Aorta (tissue), 5 donors: ENCODE measurements around the gene ZNF513. TPM values are rescaled to one million over a fixed set of nuclear protein-coding genes. Genes with fewer than 3 reads are reported as not detected.

Source experiments
- ATAC-seq: fragments of 200-7000 bp; cut with Tn5 transposase; one replicate; pipeline ENCODE4 v1.9.1; 2022; ENCODE audit warnings: moderate library complexity; ENCODE audit not compliant: low FRiP score
- DNase-seq, 2 donors: peaks; one replicate each; pipeline ENCODE4 v3.0.0-alpha.2; 2020
- H3K27ac ChIP-seq, 2 donors: one replicate each; pipeline ENCODE4 v1.5.1; 2013; ENCODE audit warnings: low read length in 2 of 2, mild to moderate bottlenecking in 2 of 2, moderate library complexity in 2 of 2, control low read depth in 1 of 2, inconsistent platforms in 1 of 2, low read depth in 1 of 2
- H3K27me3 ChIP-seq, 2 donors: one replicate each; pipeline ENCODE4 v1.6.1; 2013; ENCODE audit warnings: control low read depth in 1 of 2, low read length in 1 of 2, mild to moderate bottlenecking in 1 of 2, moderate library complexity in 1 of 2; ENCODE audit not compliant: insufficient read depth in 2 of 2, control insufficient read depth in 1 of 2
- H3K36me3 ChIP-seq, 2 donors: one replicate each; pipeline ENCODE4 v1.6.1; 2013; ENCODE audit warnings: control low read depth in 1 of 2, low read length in 1 of 2, mild to moderate bottlenecking in 1 of 2; ENCODE audit not compliant: insufficient read depth in 2 of 2, control insufficient read depth in 1 of 2
- H3K4me1 ChIP-seq, 2 donors: one replicate each; pipeline ENCODE4 v1.6.1; 2013; ENCODE audit warnings: low read length in 2 of 2, control low read depth in 1 of 2, mild to moderate bottlenecking in 1 of 2, moderate library complexity in 1 of 2; ENCODE audit not compliant: insufficient read depth in 2 of 2, control insufficient read depth in 1 of 2
- H3K4me3 ChIP-seq, 2 donors: one replicate each; pipeline ENCODE4 v1.5.1; 2013; ENCODE audit warnings: low read length in 2 of 2, control low read depth in 1 of 2, mild to moderate bottlenecking in 1 of 2
- H3K9me3 ChIP-seq: one replicate; pipeline ENCODE4 v1.6.1; 2013; ENCODE audit warnings: mild to moderate bottlenecking, low read length; ENCODE audit not compliant: control insufficient read depth
- WGBS, 2 donors: extraction: QIAGEN DNeasy Blood & Tissue Kit; methylation state at CpG; one replicate each; pipeline ENCODE4 v1.1.7; 2013; 5-methylcytosine and 5-hydroxymethylcytosine counted together
- intact Hi-C, 2 donors: fragments of 100-400 bp; cut with DNase I; formaldehyde crosslinking; loops; one replicate each; pipeline versions ENCODE4 v1.14.2 to v1.15.0; 2022
- polyA plus RNA-seq, 2 donors: library from polyadenylated mRNA; stranded (reverse); fragments of 200-250 nt; gene quantifications; one replicate each; pipeline ENCODE4 v1.2.3, GENCODE V29; 2013
- total RNA-seq, 2 donors: library from RNA; stranded (reverse); fragmentation: NEBNext Ultra II Directional; extraction: Animal tissue kit (Norgen Biotek cat#: 25700); gene quantifications; one replicate each; pipeline ENCODE4 v1.2.1, GENCODE V29; 2021
- donor health status: healthy with polysubstance abuse.
- donor health status: Bipolar disorder and iron deficiency.
- donor health status: DM: no; HTN: no; CAD: no.
- donor health status: DM: no; HTN: no; CAD: no.
- donor health status: DM: yes; HTN: yes; CAD: no.

ZNF513 gene
- total and polyA plus RNA-seq, 4 donors = 5.5 to 32.7 (median 17.0) TPM

DNA sequence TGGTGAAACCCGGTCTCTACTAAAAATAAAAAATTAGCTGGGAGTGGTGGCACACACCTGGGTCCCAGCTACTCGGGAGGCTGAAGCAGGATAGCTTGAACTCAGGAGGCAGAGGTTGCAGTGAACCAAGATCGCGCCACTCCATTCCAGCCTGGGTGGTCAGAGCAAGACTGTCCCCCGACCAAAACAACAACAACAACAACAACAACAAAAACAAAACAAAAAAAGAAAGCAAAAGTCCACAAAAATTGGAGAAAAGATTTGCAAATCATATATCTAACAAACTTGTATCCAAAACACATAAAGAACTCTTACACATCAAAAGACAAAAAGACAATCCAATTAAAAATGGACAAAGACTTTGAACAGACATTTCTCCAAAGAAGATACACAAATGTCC lies 18.4 kb upstream of the ZNF513 start:
- ATAC-seq (no peak), DNase-seq (no peak)
- Histone ChIP-seq H3K27ac (no peak overlapping the region), H3K9me3 (no peaks in the 10 kb centered on the region), H3K36me3 (no peaks in the 10 kb centered on the region), H3K4me1 (no peaks in the 10 kb centered on the region), H3K27me3 (no peaks in the 10 kb centered on the region), H3K4me3 (no peak overlapping the region)
- intact Hi-C loops = no loop called here
- WGBS, 2 donors = 93 to 94% methylated on average over 5 of the region's 5 CpGs

DNA sequence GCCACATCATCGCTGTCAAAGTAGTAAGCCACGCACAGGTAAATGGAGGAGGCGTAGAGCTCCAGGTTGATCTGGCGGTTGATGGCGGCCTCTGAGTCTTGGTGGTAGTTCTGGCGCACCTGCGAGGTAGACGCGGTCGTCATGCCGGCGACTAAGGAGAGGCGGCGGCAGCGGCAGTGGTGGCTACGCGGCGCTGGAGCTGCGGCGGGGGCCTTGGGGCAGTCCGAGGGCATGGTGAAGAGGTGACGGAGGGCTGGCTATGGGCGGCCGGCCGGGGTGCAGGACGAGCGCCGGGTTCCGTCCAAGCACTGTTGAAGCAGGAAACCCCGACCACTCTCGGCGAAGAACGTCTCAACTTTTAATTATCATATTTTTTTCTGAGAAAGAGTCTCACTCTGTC lies 12.7 kb upstream of the ZNF513 start:
- no peak overlapping the region for H3K4me3 ChIP-seq
- no peaks in the 10 kb centered on the region for H3K27me3 ChIP-seq
- no peaks in the 10 kb centered on the region for H3K4me1 ChIP-seq
- H3K9me3 ChIP-seq = no peaks in the 10 kb centered on the region
- intact Hi-C loops = no loop called here
- H3K27ac ChIP-seq = no peak overlapping the region
- no peaks in the 10 kb centered on the region for H3K36me3 ChIP-seq
- no peak for ATAC-seq
- WGBS, 2 donors = 96 to 98% methylated on average over 33 of the region's 33 CpGs
- DNase-seq = no peak

DNA sequence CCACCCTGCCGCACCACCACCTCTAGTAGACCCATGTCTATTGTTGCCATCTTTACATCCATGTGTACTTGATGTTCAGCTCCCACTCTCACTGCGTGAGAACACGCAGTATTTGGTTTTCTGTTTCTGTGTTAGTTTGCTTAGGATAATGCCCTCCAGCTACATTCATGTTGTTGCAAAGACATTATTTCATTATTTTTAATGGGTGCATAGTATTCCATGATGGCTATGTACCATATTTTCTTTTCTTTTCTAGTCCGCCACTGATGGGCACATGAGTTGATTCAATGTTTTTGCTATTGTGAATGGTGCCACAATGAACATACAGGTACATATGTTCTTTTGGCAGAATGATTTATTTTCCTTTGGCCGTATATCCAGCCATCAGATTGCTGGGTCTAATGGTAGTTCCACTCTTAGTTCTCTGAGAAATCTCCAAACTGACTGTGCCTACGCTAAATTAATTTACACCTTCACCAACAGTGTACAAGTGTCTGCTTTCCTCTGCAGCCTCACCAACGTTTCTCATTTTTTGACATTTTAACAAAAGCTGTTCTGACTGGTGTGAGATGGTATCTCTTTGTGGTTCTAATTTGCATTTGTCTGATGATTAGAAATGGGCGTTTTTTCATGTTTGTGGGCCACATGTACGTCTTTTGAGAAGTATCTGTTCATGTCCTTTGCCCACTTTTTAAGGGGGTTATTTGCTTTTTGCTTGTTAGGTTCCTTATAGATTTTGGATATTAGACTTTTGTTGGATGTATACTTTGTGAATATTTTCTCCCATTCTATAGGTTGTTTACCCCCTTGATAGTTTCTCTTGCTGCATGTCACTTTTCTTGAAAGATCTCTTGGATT lies 10.5 kb upstream of the ZNF513 start:
- no peaks in the 10 kb centered on the region for H3K9me3 ChIP-seq
- H3K4me3 ChIP-seq = no peak overlapping the region
- H3K36me3 ChIP-seq = no peaks in the 10 kb centered on the region
- no peak for ATAC-seq
- no peaks in the 10 kb centered on the region for H3K4me1 ChIP-seq
- no peak for DNase-seq
- intact Hi-C loops = no loop called here
- no peak overlapping the region for H3K27ac ChIP-seq
- WGBS, 2 donors = 94% methylated on average over 9 of the region's 9 CpGs
- no peaks in the 10 kb centered on the region for H3K27me3 ChIP-seq

DNA sequence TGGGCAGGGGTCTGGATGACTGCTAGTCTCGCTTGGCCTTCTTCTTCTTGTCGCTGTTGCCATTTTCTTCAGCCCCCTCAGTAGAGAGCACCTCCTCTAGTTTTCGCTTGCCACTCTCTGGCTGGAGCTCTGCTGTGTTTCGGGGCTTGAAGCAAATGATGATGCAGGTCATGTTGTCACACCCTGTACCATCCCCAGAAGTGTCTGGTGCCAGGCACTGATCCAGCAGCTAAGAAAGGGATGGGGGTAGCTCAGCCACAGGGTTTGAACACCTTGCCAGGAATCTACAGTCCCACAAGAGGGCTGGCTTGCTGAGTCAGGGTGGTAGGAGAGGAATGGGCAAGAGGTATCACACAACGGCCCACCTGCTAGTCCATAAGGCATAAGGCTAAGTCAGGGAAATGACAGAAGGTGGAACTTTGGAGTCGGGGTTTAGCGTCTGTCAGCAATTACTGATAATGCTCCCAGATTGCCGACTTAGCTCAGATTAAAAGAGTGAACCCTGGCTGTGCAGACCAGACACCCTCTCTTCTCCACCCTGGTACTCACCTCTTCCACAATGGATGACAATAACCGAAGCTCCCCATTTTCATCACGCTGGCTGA lies 1.1 kb upstream of the ZNF513 start:
- Histone ChIP-seq H3K9me3 (no peaks in the 10 kb centered on the region), H3K4me3 (no peak overlapping the region), H3K27me3 (no peaks in the 10 kb centered on the region), H3K36me3 (peaks cover 0 to 6% of the 10 kb centered on the region in 2 donors), H3K27ac (peak overlapping the region in 1 of 2 donors; percentile 73), H3K4me1 (no peaks in the 10 kb centered on the region)
- intact Hi-C loops = loop anchor here in 1 of 2 donors (2.0 kb wide), 1 partner anchor 27 kb away; the partner anchor contains the start of gene PPM1G
- ATAC-seq (no peak), DNase-seq (no peak)
- 90 to 92% methylated on average over 10 of the region's 10 CpGs for WGBS, 2 donors

DNA sequence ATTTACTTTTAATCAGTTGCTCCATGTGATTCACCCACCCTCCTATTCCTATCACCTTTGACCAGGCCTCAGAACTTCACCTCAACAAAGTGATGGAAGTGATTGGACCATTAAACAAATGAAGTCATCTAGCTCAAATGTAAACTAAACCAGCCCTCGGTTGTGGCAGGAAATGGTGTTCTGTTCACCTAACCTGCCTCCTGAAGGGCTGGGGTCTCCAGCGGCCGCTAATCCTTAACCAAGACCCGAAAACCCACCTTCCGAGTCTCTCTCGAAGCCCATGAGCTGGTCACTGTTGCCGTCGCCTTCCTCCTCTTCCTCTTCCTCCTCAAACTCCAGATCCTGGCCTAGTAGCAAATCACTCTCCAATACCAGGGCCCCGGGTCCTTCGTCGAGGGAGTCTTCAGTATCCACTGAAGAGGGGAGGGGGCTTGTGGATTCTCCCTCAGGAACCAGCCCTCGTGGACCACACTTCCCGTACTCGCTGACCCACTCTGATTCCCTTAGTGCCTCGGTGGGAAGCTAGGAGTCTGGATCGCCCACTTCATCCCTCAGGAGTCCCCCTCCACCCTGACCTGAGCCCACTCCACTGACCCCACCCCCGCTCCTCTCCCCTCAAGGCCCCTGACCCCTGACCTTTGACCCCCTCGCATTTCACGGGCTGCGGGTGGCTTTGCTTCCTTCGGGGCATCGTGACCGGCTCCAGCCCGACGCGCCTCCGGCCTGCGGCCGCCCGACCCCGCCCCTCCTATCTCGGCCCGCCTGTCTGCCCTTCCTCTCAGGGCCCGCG lies 503 bp downstream of the ZNF513 start:
- Histone ChIP-seq H3K4me1 (no peaks in the 10 kb centered on the region), H3K9me3 (no peaks in the 10 kb centered on the region), H3K4me3 (peak overlapping the region; percentile 77 to 88), H3K36me3 (peaks cover 0 to 6% of the 10 kb centered on the region in 2 donors), H3K27me3 (no peaks in the 10 kb centered on the region), H3K27ac (peak overlapping the region in 1 of 2 donors; percentile 80)
- ATAC-seq (peak; percentile 52), DNase-seq (peak; percentile 89 to 92)
- intact Hi-C loops = loop anchor here in 1 of 2 donors (1.0 to 2.0 kb wide), 2 partner anchors 29 to 48 kb away; partner anchors contain the start of genes NRBP1 and PPM1G
- WGBS, 2 donors = 0 to 1% methylated on average over 35 of the region's 35 CpGs

DNA sequence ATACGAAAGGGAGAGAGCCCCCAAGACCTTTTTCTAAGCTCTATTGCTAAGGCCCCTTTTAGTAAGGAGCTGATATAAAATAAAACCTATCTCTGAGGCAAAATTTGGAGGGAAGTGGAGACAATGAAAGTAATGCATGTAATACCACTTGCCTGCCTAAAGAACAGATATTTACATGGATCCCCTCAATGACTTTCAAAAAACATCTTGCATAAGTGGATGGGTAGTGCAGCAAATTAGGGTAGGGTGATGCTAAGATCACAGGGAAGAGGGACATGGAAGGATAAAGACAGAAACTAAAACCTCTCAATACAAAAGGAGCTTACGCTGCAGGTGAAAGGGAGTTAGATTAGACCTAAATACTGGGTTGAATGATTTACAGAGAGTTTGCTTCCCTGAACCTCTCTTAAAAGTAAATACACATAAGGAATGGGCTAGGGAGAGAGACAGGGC lies 1.1 kb downstream of the ZNF513 start:
- no peaks in the 10 kb centered on the region for H3K9me3 ChIP-seq
- 68 to 74% methylated on average over 2 of the region's 2 CpGs for WGBS, 2 donors
- H3K4me3 ChIP-seq = no peak overlapping the region
- no peaks in the 10 kb centered on the region for H3K27me3 ChIP-seq
- no peak for DNase-seq
- intact Hi-C loops = no loop called here
- no peaks in the 10 kb centered on the region for H3K4me1 ChIP-seq
- peaks cover 0 to 6% of the 10 kb centered on the region in 2 donors for H3K36me3 ChIP-seq
- no peak overlapping the region for H3K27ac ChIP-seq
- ATAC-seq = no peak

- Histone ChIP-seq H3K4me3 (no peak overlapping the region), H3K27me3 (no peaks in the 10 kb centered on the region), H3K27ac (no peak overlapping the region), H3K36me3 (peaks cover 0 to 4% of the 10 kb centered on the region in 2 donors), H3K9me3 (no peaks in the 10 kb centered on the region), H3K4me1 (no peaks in the 10 kb centered on the region)
- DNase-seq = peak in 1 of 2 donors; percentile 48
- ATAC-seq = no peak
- intact Hi-C loops = no loop called here
- WGBS, 2 donors = 78 to 87% methylated on average over 8 to 9 of the region's 9 CpGs
Measured at GRCh38 chr2:27378809-27379290, 1.7 kb downstream of the ZNF513 start.

DNA sequence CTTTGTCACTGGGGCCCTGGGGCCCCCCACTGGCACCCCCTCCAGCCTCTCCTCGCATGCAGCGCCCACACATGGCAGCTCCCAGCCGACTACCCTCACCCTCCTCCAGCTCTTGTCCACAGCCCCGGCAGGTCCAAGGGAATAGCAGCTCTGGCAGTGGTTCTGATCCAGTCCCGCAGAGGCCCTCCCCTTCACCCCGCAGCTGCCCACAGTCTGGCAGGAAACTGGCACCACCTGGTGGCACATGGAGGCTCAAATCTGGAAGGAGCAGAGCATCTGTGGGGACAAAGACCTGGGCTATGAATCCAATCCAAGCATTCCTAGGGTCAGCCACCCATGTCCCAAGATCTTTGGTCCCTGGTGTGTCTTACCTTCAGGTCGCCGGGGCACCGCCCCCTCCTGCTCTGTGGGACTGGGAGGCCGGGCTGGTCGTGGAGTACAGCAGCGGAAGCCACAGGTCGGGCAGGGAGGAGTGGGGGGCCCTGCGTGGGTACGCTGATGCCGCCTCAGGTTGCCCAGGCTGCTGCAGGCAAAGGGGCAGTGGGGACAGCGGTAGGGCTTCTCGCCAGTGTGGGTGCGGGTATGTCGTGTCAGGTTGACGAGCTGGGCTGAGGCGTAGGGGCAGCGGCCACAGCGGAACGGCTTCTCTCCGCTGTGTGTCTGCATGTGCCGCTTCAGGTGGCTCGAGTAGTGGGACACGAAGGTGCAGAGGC lies 2.3 kb downstream of the ZNF513 start:
- Histone ChIP-seq H3K36me3 (peaks cover 0 to under 1% of the 10 kb centered on the region in 2 donors), H3K27ac (no peak overlapping the region), H3K4me3 (no peak overlapping the region), H3K4me1 (no peaks in the 10 kb centered on the region), H3K9me3 (no peaks in the 10 kb centered on the region), H3K27me3 (no peaks in the 10 kb centered on the region)
- intact Hi-C loops = no loop called here
- DNase-seq (no peak), ATAC-seq (no peak)
- WGBS, 2 donors = 74% methylated on average over 29 of the region's 29 CpGs
